NCI-H2196 (cell line): Measurements from ENCODE around the gene CD47.
A peak's percentile ranks its signal among the peaks of the same experiment; 100 is the strongest.

ENCODE experiments used
- DNase-seq: peaks from one replicate; lab custom pipeline; 2025; ENCODE audit not compliant: unreplicated experiment; lab: John Stamatoyannopoulos, UW

CD47 gene

DNA sequence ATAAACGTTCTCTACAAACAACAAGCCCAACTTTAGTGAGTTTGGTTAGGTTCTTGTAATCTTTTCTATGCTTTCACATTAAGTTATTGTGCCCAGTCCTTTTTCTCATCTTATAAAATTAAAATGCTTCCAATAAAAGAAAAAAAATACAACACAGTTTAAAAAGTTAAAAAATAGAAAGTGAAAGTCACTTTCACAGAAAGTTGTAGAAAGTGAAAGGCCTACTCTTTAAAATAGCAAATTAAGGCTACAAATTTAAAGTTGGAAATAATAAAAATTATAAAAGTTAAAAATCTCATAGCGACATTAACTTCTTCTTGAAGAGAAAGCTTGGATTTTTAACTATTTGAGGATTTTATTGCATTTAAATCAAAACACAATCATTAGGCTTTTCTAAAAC lies 35.9 kb downstream of the CD47 start:
- DNase-seq = no peak

DNA sequence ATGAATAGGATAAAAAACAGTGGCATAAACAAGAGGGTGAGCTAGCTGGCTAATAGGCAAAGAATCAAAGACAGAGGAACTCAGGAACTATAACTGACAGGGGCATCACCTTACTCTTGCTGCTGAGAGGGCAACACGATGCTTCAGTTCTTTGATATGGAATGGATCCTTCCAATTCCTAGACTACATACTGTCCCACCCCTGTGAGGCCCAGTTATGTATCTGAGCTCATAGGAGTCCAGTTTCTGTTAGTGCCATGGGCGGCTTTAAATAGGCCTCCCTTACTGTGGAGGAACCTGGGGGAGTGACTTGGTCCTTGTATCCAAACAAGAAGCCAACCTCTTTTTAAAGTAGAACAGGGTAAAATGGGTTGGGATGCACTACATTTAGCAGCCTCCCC lies 37.3 kb downstream of the CD47 start:
- no peak for DNase-seq

GRCh38 chr3:108053067-108053466 lies 37.8 kb downstream of the CD47 start:
- DNase-seq = peak; percentile 30

DNA sequence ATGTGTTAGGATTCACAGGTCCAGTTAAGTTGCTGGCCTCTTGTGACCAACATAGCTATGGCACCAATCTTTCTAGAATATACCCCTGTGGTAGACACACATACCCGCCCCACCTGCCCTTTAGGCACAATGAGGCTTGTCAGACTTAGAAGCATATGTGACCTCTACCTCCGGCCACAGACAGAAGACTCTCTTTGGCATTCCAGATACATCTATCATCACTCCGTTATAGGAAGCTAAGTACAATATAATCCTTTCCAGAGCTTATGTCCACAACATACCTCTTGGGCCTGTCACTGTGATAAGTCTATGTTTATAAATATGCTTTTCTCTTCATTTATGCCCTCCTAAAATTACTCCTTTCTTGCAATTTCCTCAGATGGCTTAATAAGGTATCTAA lies 39.8 kb downstream of the CD47 start:
- no peak for DNase-seq

GRCh38 chr3:108047987-108048386 lies 42.8 kb downstream of the CD47 start:
- no peak for DNase-seq

DNA sequence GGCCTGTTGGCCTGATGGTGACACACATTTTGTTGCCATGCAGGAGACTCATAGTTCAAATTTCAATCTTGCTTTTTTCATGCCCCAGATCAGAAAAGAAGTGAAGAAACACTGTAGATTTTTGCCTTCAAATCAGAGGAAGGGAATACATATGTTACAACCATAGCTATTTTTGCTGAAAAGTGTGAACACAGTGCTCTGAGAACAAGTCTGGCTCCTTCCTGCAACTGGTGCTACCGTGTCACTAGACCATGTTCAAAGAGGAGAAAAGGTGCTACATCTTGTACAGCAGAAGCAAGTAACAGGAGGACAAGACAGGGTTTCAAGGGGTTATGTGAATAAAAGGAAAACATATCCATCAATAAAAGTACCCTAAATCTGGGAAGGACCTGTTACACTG lies 44.6 kb downstream of the CD47 start:
- no peak for DNase-seq

DNA sequence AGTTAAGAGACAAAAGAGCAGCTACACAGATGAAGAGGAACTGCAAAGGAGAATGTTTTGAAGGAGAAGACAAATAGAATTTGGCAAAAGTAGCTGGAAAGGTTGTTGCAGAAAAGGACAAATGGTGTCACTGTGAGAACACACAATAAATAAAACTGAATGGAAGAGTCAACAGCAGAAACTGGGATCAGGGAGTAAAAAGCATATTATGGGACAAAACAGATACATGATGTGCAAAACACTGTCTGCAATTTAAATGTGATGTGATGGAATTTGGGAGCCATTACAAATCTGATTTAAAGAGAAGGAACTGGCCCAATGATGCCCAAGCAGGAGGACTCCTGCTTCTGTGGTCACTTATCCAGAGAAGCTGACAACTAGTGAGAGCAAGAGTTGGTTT lies 46.1 kb downstream of the CD47 start:
- no peak for DNase-seq

- no peak for DNase-seq
Measured at GRCh38 chr3:108042300-108042699, 48.5 kb downstream of the CD47 start.

GRCh38 chr3:108041253-108041652 lies 49.6 kb downstream of the CD47 start:
- no peak for DNase-seq

- no peak for DNase-seq
Measured at GRCh38 chr3:108037770-108038169, 53.1 kb downstream of the CD47 start.

- DNase-seq = no peak
Measured at GRCh38 chr3:108036984-108037741, 53.7 kb downstream of the CD47 start.

DNA sequence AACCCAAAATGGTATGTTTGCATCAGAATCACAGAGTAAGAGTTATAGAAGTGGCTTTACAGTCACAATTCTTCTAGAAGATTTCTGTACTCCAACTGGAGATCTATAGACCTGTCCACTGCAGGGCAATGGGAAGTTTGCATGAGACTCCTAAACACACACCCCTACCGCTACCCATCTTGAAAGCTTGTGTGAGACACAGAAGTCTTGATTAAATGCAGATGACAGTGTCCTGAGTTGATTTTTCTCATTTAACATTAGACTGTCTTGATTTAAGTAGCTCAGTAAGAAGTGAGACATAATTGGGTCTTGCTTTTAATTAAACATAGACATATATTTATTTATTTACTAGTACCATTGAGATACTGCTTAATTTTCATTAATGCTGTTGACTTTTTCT lies 54.4 kb downstream of the CD47 start:
- DNase-seq = no peak

- DNase-seq = no peak
Measured at GRCh38 chr3:108035751-108036150, 55.1 kb downstream of the CD47 start.

DNA sequence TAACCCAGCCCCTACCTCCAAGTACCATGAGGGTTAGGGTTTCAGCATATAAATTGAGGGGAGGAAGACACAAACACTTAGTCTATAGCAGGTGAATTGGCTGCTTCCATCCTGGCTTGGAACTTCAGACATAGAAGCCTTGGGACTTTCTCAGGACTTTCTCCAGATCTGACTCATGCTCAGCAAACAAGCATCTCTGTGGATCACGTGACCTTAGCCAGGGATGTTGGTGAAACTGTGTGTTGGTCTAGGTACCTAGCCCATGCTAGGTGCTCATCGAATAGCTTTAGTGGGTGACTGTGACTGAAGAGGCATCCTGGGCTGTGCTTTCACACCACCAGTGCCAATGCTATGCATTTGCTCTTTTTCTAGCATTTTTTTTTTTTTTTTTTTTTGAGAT lies 58.9 kb downstream of the CD47 start:
- DNase-seq = no peak

DNA sequence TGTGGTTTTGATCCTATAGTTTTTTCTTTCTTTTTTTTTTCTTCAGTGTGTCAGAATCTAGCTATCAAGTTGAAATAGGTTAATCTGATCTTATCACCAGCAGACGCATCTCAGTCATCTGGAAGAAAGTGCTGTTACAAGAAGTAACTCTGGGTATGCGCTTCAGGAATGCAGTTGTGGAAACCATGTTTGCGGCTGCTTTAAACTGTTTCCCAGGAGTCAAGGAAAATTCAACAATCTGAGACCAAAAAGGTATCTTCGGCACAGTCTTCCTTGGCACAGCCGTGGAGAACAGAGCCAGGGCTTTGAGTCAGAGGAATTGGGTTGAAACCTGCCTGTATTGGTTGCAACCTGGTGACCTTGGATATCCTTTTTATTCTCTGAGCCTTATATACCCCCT lies 59.9 kb downstream of the CD47 start:
- DNase-seq = no peak

GRCh38 chr3:108029466-108029865 lies 61.4 kb downstream of the CD47 start:
- DNase-seq = no peak

- no peak for DNase-seq
Measured at GRCh38 chr3:108028896-108029295, 61.9 kb downstream of the CD47 start.

DNA sequence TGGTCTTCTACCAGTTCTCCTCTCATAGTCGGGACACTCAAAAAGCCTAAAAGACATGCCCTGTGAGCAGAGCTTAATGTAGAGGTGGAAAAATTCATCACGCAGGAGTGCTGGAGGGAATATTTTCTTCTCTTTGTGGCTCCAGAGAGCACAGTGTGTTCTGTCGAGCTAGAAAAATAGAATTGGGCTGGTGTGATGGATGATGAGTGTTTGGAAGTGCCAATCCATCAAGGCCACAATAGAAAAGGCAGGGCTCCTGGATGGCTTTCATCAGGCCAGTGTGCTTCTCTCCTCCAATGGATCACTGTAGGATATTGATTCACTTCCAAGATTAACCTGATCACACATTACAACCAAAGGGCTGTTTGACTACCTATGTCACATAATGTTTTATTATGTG lies 65.7 kb downstream of the CD47 start:
- no peak for DNase-seq

GRCh38 chr3:108024146-108024850 lies 66.5 kb downstream of the CD47 start:
- no peak for DNase-seq

DNA sequence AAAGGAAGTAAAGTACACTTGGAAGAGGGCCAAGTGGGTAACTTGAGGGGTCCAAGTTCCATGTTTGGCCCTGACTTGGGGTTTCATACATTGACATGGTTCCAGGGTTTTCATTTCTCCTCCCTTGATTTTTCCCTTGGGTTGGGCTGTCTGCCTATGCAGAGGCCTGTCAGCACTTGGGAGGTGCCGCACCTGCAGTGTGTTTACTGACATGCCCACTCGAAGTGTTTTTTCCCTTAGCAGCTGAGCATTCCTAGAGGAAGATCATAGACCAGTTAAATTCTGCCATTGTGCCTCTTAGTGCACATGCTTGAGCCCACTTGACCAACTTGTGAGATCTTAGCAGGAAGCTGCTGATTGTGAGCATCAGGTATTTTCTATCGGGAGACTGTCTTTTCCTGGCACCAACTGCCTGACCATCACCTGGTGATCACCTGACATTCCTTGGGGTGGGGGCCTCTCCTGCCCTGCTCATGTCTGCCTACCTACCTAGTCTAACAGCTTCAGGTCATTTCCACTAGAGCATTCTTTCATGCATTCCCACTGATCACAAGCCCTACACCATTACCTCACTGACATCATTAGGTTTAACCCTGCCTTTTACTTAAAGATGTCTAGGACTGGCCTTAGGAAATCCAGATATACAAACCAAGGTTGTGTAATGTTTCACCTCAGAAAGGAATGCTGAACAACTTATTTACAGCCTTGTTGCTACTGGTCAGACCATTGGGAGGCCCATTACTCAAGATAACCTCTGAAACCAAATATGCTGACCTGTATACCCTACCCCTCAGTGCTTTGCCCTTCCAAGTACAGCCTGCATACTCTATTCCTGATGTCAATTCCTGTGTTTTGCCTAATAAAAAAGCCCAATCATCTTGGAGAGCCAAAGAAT lies 68.3 kb downstream of the CD47 start:
- no peak for DNase-seq

GRCh38 chr3:108021533-108021932 lies 69.3 kb downstream of the CD47 start:
- DNase-seq = no peak

DNA sequence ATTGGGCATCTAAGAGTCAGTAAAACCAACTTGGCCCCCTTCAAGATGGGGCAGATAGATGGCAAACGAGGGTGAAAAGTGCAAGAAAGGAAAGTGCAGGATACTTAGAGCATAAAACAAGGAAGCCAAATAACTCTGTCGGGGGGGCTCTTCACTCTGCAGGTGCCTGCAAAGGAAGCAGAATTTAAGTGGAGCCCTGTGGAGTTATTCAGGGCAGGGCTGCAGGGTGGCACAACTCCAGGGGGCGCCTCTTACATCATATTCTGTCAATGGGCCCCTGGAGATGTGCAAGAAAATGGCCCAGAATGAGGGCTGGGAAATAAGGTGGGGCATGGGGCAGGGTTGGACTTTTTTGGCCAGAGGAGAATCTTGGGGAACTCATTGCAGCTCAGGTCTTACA lies 69.7 kb downstream of the CD47 start:
- no peak for DNase-seq
